GM18526 (cell line): Measurements from ENCODE around the gene ETV6.

Experiments
- POLR2A ChIP-seq: IDR thresholded peaks from 3 replicates; pipeline ENCODE4 v1.6.1; 2011; ENCODE audit not compliant: insufficient read length; ENCODE audit errors: extremely low read depth

Gene ETV6

GRCh38 chr12:11808931-11809330, 159.5 kb downstream of the ETV6 start:
- no peak for TF ChIP-seq POLR2A

- TF ChIP-seq POLR2A: no peak
These were observed 160.7 kb downstream of the ETV6 start for GRCh38 chr12:11810206-11810545.

GRCh38 chr12:11811008-11811407, 161.5 kb downstream of the ETV6 start:
- TF ChIP-seq POLR2A: no peak

- TF ChIP-seq POLR2A: no peak
These were observed 162.7 kb downstream of the ETV6 start for GRCh38 chr12:11812241-11812585.

- peak; percentile 32 for TF ChIP-seq POLR2A
These were observed 163.3 kb downstream of the ETV6 start for GRCh38 chr12:11812586-11813437.

- TF ChIP-seq POLR2A: no peak
These were observed 164.0 kb downstream of the ETV6 start for GRCh38 chr12:11813438-11813813.

- TF ChIP-seq POLR2A: no peak
These were observed 164.9 kb downstream of the ETV6 start for GRCh38 chr12:11814374-11814773.

- TF ChIP-seq POLR2A: no peak
These were observed 165.9 kb downstream of the ETV6 start for GRCh38 chr12:11815397-11815796.

GRCh38 chr12:11819643-11820042, 170.2 kb downstream of the ETV6 start:
- TF ChIP-seq POLR2A: no peak

- no peak for TF ChIP-seq POLR2A
These were observed 171.0 kb downstream of the ETV6 start for GRCh38 chr12:11820476-11820875.

- no peak for TF ChIP-seq POLR2A
These were observed 172.1 kb downstream of the ETV6 start for GRCh38 chr12:11821386-11822080.

- no peak for TF ChIP-seq POLR2A
These were observed 172.8 kb downstream of the ETV6 start for GRCh38 chr12:11822081-11822834.

GRCh38 chr12:11823043-11823442, 173.6 kb downstream of the ETV6 start:
- TF ChIP-seq POLR2A: no peak

- no peak for TF ChIP-seq POLR2A
These were observed 174.1 kb downstream of the ETV6 start for GRCh38 chr12:11823593-11823992.

- no peak for TF ChIP-seq POLR2A
These were observed 174.6 kb downstream of the ETV6 start for GRCh38 chr12:11824069-11824468.

- no peak for TF ChIP-seq POLR2A
These were observed 175.3 kb downstream of the ETV6 start for GRCh38 chr12:11824736-11825135.
